Mesothelial cell of epicardium (in vitro differentiated cells): Measurements from ENCODE around the gene ABL1. TPM values are rescaled to one million over a fixed set of nuclear protein-coding genes. Genes with fewer than 3 reads are reported as not detected.

Experiments used
- DNase-seq, 2 experiments: peaks; one replicate each; pipeline ENCODE4 v3.0.0; 2021; ENCODE audit warnings: low spot score in 2 of 2; ENCODE audit not compliant: unreplicated experiment in 2 of 2
- H3K27ac Mint-ChIP-seq: 2 replicates; pipeline ENCODE4 v1.8.0; 2021; ENCODE audit warnings: mixed read lengths
- H3K27me3 Mint-ChIP-seq: 2 replicates; pipeline ENCODE4 v1.8.0; 2021; ENCODE audit warnings: low read depth, mixed read lengths
- H3K36me3 Mint-ChIP-seq: 2 replicates; pipeline ENCODE4 v1.8.0; 2021; ENCODE audit warnings: mixed read lengths
- H3K4me1 Mint-ChIP-seq: 2 replicates; pipeline ENCODE4 v1.8.0; 2021; ENCODE audit warnings: mixed read lengths
- H3K4me3 Mint-ChIP-seq: 2 replicates; pipeline ENCODE4 v1.8.0; 2021; ENCODE audit warnings: mild to moderate bottlenecking, moderate library complexity, mixed read lengths
- H3K9me3 Mint-ChIP-seq: 2 replicates; pipeline ENCODE4 v1.8.0; 2021; ENCODE audit warnings: mixed read lengths
- CTCF ChIP-seq: fragments of 200-600 bp; sonication (generic); IDR thresholded peaks from one replicate; pipeline ENCODE4 v1.5.0; 2021; ENCODE audit warnings: antibody characterized with exemption; ENCODE audit not compliant: unreplicated experiment
- total RNA-seq: library from RNA; stranded (reverse); gene quantifications from 3 replicates; pipeline ENCODE4 v1.2.1, GENCODE V29; 2021

Gene ABL1
- total RNA-seq, 1 donor from 2014 or later: 117 TPM

GRCh38 chr9:130917168-130917960, 82.3 kb downstream of the ABL1 start:
- Mint-ChIP-seq H3K27me3 (no peaks in the 10 kb centered on the region), H3K27ac (no peak overlapping the region), H3K4me3 (no peak overlapping the region), H3K4me1 (peaks cover 21% of the 10 kb centered on the region), H3K9me3 (no peaks in the 10 kb centered on the region), H3K36me3 (no peaks in the 10 kb centered on the region)
- DNase-seq: no peak
- no peak for TF ChIP-seq CTCF

GRCh38 chr9:130918101-130918825, 83.2 kb downstream of the ABL1 start:
- TF ChIP-seq CTCF: no peak
- Mint-ChIP-seq H3K27ac (no peak overlapping the region), H3K4me3 (no peak overlapping the region), H3K9me3 (no peaks in the 10 kb centered on the region), H3K36me3 (no peaks in the 10 kb centered on the region), H3K4me1 (peaks cover 30% of the 10 kb centered on the region), H3K27me3 (no peaks in the 10 kb centered on the region)
- no peak for DNase-seq

- peaks cover 30% of the 10 kb centered on the region for H3K4me1 Mint-ChIP-seq
- H3K27ac Mint-ChIP-seq: no peak overlapping the region
- H3K27me3 Mint-ChIP-seq: no peaks in the 10 kb centered on the region
- no peaks in the 10 kb centered on the region for H3K36me3 Mint-ChIP-seq
- DNase-seq: no peak
- TF ChIP-seq CTCF: no peak
- no peak overlapping the region for H3K4me3 Mint-ChIP-seq
- H3K9me3 Mint-ChIP-seq: no peaks in the 10 kb centered on the region
Measured at GRCh38 chr9:130918826-130919558, 83.9 kb downstream of the ABL1 start.

- Mint-ChIP-seq H3K9me3 (no peaks in the 10 kb centered on the region), H3K27ac (no peak overlapping the region), H3K4me1 (peaks cover 30% of the 10 kb centered on the region), H3K4me3 (no peak overlapping the region), H3K27me3 (no peaks in the 10 kb centered on the region), H3K36me3 (no peaks in the 10 kb centered on the region)
- DNase-seq: no peak
- TF ChIP-seq CTCF: no peak
Measured at GRCh38 chr9:130919559-130920145, 84.6 kb downstream of the ABL1 start.

- no peak overlapping the region for H3K27ac Mint-ChIP-seq
- no peak overlapping the region for H3K4me3 Mint-ChIP-seq
- H3K9me3 Mint-ChIP-seq: no peaks in the 10 kb centered on the region
- H3K27me3 Mint-ChIP-seq: no peaks in the 10 kb centered on the region
- DNase-seq: no peak
- H3K36me3 Mint-ChIP-seq: no peaks in the 10 kb centered on the region
- peaks cover 30% of the 10 kb centered on the region for H3K4me1 Mint-ChIP-seq
- no peak for TF ChIP-seq CTCF
Measured at GRCh38 chr9:130920233-130920632, 85.2 kb downstream of the ABL1 start.
